ENCODE results near the gene HMOX2.

HMOX2 gene

GRCh38 chr16:4475880-4476788, at the start of gene HMOX2:
Gene HMOX2 (plus strand): TSS chr16:4476398. CDS start chr16:4505525, 29,127 bp downstream.
- DNase-seq (ENCODE audit: low read depth) = peak; percentile 91

- DNase-seq (ENCODE audit: low read depth) = no peak
These were observed 49.4 kb upstream of the HMOX2 start for GRCh38 chr16:4426722-4427372.

DNA sequence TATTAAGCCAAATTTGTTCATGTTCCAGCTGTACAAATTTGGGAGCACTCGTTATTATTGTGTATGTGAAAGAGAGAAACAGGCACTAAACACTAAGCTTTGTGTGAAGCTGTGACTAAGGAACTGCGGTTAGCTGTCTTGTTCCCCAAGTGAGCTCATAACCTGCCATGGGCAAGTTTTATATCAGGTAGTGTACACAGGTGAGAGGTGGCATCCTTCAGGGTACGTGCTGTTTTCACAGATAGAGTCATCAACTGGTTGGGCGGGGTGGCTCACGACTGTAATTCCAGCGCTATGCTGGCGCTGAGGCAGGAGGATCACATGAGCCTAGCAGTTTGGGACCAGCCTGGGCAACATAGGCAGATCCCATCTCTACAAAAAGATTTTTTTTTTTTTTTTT, 47.7 kb upstream of the HMOX2 start:
- DNase-seq (ENCODE audit: low read depth) = no peak

DNA sequence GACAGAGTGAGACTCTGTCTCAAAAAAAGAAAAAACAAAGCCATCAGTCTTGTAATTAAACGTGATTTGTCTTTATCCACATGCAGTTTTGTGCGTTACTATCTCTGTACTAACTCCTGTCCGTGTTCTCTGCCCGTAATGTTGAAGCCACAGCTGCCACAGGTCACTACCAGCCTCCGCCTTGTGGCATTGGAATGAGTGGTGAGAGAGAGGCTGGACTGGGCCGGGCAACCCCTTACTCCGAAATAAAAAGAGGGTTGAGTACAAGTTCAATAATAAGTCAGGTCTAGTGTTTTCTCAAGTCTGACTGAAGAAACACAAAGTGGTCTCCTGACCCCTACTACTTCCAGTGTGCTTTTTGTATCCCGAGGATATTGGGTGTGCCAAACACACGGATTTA, 45.2 kb upstream of the HMOX2 start:
- DNase-seq (ENCODE audit: low read depth) = no peak

- no peak for DNase-seq (ENCODE audit: low read depth)
These were observed 43.0 kb upstream of the HMOX2 start for GRCh38 chr16:4433228-4433627.

DNA sequence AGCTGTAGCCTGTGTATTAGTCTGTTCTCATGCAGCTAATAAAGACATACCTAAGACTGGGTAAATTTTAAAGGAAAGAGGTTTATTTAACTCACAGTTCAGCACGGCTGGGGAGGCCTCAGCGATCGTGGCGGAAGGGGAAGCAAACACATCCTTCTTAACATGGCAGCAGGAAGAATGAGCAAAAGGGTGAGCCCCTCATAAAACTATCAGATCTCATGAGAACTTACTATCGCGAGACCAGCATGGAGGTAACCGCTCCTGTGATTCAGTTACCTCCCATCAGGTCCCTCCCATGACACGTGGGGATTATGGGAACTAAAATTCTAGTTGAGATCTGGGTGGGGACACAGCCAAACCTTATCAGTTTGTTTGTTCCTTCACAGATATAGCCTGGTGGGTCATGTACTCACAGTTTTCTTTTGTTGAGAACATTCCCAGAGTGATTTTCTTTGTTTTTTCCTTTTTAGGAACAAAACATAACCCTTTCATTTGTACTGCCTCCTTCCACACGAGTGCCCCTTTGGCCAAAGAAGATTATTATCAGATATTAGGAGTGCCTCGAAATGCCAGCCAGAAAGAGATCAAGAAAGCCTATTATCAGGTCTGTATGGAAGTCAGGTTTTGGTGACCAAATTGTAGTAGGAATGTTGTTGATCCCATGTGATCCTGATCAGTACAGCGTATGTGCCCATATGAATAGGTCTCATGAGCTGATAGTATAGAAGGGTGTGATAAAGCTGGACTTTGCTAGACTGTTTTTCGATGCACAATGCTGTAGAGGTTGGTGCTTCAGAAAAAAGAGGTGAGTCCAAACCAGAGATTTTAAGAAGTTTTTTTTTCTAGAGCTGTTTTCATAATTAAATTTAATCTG, 42.0 kb upstream of the HMOX2 start:
- no peak for DNase-seq (ENCODE audit: low read depth)

- DNase-seq (ENCODE audit: low read depth) = no peak
These were observed 40.7 kb upstream of the HMOX2 start for GRCh38 chr16:4435337-4436067.

GRCh38 chr16:4437366-4437765, 38.8 kb upstream of the HMOX2 start:
- DNase-seq (ENCODE audit: low read depth) = no peak

DNA sequence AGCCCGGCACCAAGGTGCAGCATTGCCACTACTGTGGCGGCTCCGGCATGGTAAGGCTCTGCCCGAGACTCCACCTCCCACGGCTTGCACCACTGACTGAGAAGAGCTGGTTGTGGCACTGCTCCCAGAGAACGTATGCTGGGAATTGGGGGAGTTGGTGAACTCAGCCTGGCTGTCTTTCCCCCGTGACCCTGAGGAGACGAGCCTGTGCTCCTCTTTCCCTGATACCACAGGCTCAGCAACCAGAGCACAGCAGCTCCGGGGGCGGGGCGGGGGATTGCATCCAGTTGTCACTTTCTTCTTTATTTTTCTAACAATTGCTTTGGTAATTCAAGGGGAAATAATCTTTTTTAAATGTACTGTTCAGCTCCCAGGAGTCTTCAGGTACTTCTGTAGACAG, 33.8 kb upstream of the HMOX2 start:
- DNase-seq (ENCODE audit: low read depth) = no peak

DNA sequence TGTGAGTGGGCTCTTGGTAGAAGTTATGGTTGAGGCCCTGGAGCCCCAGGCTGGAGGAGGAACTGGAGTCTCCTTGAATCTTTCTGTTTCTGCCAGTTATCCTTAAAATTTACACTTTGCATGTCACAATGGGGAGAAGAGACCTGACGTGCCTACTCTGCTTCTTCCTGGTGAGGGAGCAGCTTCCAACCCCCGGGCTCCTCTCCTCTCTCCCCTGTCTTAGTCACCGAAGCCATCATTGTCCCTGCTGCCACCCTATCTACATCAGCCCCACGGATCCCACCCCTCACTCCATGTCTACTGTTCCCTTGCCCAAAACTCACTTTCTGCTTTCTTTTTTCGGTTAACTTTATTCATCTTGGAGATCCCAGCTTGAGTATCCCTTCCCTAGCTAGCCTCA, 32.9 kb upstream of the HMOX2 start:
- no peak for DNase-seq (ENCODE audit: low read depth)

DNA sequence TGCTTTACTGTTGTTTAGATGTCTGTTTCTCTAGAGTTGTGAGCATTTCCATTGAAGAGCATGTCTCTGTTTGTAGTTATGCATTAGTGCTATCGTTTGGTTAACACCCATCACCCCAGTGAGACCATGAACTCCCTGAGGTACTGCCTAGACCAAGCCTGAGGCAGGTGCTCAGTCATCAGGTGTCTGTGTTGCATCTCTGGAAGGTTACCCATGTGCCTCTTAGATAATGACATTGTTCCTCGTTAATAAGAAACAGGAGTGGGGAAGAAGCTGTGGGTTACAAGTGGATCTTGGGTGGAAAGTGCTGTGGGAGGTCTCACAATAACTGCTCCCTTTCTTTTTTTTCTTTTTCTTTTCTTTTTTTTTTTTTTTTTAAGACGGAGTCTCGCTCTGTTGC, 32.2 kb upstream of the HMOX2 start:
- DNase-seq (ENCODE audit: low read depth) = no peak

GRCh38 chr16:4450430-4450829, 25.8 kb upstream of the HMOX2 start:
- DNase-seq (ENCODE audit: low read depth) = no peak

DNA sequence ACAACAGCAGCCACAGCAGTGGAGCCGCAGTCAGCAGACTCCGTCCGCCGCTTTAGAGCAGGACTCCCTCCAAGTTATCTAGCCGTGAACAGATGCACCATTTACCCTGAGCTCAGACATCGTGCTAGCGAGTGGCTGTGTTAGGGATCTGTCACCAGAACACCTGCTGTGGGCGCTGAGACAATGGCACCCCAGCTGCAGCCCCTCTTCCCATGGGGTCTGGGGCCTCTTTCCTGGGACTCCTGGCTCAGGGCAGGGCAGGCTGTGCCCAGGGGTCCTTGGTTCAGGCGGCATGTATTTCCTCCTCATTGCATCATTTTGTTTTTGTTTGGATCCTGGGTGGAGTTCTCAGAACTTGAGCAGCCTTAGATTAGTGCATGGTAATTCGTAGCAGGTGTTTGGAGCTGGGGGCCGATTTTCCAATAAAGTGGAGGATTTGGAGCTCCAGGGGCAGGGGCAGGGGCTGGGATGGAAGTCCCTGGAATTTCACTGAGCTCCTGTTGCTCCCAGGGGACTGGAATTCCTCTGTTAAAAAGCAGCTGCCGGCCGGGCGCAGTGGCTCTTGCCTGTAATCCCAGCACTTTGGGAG, 25.2 kb upstream of the HMOX2 start:
- no peak for DNase-seq (ENCODE audit: low read depth)

- DNase-seq (ENCODE audit: low read depth) = no peak
These were observed 23.5 kb upstream of the HMOX2 start for GRCh38 chr16:4452674-4453073.

DNA sequence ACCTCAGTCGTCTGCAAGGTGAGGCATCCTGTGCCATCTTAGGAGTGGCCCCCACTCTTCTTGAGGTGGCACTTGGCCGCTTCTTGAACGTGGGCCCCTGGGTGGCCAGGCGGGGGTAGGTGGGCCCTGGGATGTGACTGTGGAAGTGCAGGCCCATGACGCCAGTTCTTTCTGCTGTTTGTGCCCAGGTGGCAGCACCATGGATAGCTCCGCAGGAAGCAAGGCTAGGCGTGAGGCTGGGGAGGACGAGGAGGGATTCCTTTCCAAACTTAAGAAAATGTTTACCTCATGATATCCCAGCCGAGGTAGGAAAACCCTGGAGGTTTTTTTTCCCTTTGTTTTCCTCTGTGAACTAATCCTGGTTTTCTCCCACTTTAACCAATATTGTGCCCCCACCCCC, 21.6 kb upstream of the HMOX2 start:
- no peak for DNase-seq (ENCODE audit: low read depth)

GRCh38 chr16:4455081-4455480, 21.1 kb upstream of the HMOX2 start:
- no peak for DNase-seq (ENCODE audit: low read depth)

DNA sequence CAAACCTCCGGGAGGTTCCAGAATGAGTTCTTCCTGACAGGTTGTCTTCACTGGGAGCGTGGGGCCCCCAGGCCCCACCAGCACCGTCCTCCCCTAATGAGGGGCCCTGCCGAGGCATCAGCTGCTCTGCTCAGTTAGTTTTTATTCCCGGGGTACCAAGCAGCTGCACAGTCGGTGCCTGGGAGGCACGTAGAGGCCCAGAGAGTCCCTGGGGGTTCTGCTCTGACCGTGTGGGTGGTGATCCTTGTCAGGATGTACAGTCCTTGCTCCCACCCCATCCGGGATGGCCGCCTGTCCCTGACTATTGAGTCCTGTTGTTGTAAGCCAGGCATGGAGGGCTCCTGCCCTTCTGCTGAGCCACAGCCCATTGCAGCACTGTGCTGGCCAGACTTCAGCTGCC, 20.2 kb upstream of the HMOX2 start:
- no peak for DNase-seq (ENCODE audit: low read depth)

DNA sequence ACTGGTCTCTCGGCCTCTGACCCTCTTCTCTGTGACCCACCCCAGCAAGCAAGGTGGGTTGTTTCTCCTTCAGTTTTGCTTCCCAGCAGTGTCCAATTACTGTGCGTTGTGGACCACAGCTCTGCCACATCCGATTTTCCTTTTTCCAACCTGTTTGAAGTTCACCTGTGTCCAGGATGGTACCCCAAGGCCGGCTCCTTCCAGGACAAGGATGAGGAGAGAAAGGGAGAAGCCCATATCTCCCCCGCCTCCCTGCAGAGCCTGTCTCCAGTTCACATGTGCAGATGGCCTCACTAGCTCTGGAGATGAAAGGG, 15.3 kb upstream of the HMOX2 start:
- DNase-seq (ENCODE audit: low read depth) = no peak

DNA sequence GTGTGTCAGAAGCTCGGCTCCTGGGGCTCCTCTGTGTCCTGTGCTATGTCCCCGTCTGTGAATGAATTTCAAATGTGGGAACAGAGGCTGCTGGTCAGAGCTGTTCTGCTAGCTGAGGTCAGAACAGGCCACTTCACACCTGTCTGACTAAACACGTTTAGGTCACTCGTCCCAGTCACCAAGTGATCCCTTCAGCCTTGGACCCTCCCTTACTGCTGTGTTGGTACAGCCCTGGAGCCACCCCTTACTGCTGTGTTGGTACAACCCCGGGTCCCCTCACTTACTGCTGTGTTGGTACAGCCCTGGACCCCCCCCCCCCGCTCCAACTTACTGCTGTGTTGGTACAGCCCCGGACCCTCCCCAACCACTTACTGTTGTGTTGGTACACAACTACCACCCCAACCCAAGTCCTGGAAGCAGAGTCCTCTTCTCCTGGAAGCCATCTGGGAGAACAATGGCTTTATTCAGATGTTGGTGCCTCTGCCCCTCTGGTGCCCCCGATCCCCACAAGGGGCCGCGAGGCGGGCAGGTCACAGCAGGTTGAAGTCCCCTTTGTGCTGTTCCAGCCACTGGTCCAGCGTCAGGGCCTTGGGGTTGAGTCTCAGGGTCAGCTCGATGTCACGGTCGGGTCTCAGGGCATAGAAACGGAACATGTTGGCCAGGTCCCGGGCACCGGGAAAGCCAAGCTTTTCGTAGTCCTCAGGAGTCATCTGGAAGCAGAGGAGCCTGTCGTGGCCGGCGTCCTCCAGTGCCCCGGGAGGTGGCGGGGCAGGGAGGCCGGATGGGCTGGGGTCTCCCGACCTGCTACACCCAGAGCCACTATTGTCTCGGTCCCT, 14.7 kb upstream of the HMOX2 start:
- no peak for DNase-seq (ENCODE audit: low read depth)

GRCh38 chr16:4463522-4464163, 12.6 kb upstream of the HMOX2 start:
- no peak for DNase-seq (ENCODE audit: low read depth)

All from activated T-helper 1 cell treated with Interleukin-2 at 50 U/mL for 16 hours (primary cell).